ENCODE measurements around the gene C1QTNF8. TPM values are rescaled to one million over a fixed set of nuclear protein-coding genes. Genes with fewer than 3 reads are reported as not detected.

The C1QTNF8 gene
- total and polyA plus RNA-seq, 2 of the 8 experiments (the other 6 are each of a cell fraction or from before 2014, with no cell fraction given): not detected

GRCh38 chr16:1116693-1117077 is 20.6 kb upstream of the C1QTNF8 start (continued):
- TF ChIP-seq CHD7 (IDR thresholded peaks at IDR 0.05; ENCODE audit: insufficient replicate concordance, low read length) (no peak), ATF3 (IDR thresholded peaks at IDR 0.05; ENCODE audit: insufficient read depth, low read depth, low read length) (no peak), TCF12 (IDR thresholded peaks at IDR 0.05; ENCODE audit: low read depth, low read length) (no peak), CTBP2 (IDR thresholded peaks at IDR 0.05; ENCODE audit: borderline replicate concordance, insufficient read depth, insufficient read length, low read length) (no peak)

Measured in H1 (cell line).